Prostate gland (tissue), 2 donors: ENCODE measurements around the gene DIPK1B. TPM values are rescaled to one million over a fixed set of nuclear protein-coding genes. Genes with fewer than 3 reads are reported as not detected.

Experiments used
- DNase-seq: peaks from one replicate; pipeline ENCODE4 v3.0.0-alpha.2; 2019; ENCODE audit warnings: low spot score
- H3K27ac ChIP-seq, 2 donors: fragments of 200-600 bp; sonication (generic); 2 replicates each; pipeline ENCODE4 v1.5.1; 2017 to 2019
- H3K27me3 ChIP-seq: fragments of 200-600 bp; sonication (generic); replicated peaks from 2 replicates; pipeline ENCODE4 v1.5.1; 2019; ENCODE audit not compliant: insufficient read depth
- H3K36me3 ChIP-seq, 2 donors: fragments of 200-600 bp; sonication (generic); 1 replicate in 1 of 2; 2 replicates in 1 of 2; pipeline versions ENCODE4 v1.5.1 to v1.8.1; 2017 to 2019
- H3K4me1 ChIP-seq: fragments of 200-600 bp; sonication (generic); replicated peaks from 2 replicates; pipeline ENCODE4 v1.5.1; 2019
- H3K4me3 ChIP-seq, 2 donors: fragments of 200-600 bp; sonication (generic); 2 replicates each; pipeline ENCODE4 v1.5.1; 2017 to 2019
- H3K9me3 ChIP-seq: fragments of 200-600 bp; sonication (generic); 2 replicates; pipeline ENCODE4 v1.5.1; 2017
- CTCF ChIP-seq, 4 experiments: fragments of 200-600 bp in 2 of 4; fragments of 450-650 bp in 2 of 4; sonication (generic) in 2 of 4; IDR thresholded peaks; 1 replicate in 3 of 4; 2 replicates in 1 of 4; pipeline ENCODE4 v1.5.1; 2016 to 2019; ENCODE audit warnings: antibody characterized with exemption in 4 of 4, mild to moderate bottlenecking in 2 of 4, moderate library complexity in 2 of 4
- POLR2A ChIP-seq: fragments of 450-650 bp; IDR thresholded peaks from one replicate; pipeline ENCODE4 v1.6.1; 2016; ENCODE audit warnings: antibody characterized with exemption, mild to moderate bottlenecking
- POLR2AphosphoS5 ChIP-seq: sonication (generic); formaldehyde crosslinking; IDR thresholded peaks from one replicate; pipeline ENCODE4 v1.6.1; 2017; ENCODE audit warnings: antibody characterized with exemption
- WGBS: methylation state at CpG from one replicate; pipeline ENCODE4 v1.1.5; 2018; 5-methylcytosine and 5-hydroxymethylcytosine counted together
- intact Hi-C: fragments of 100-400 bp; cut with DNase I; formaldehyde crosslinking; loops from one replicate; pipeline ENCODE4 v1.14.2; 2022
- total RNA-seq, 2 donors: library from RNA; depleted of rRNA; stranded (reverse); fragments of >200 nt; gene quantifications; one replicate each; pipeline ENCODE4 v1.1.0, GENCODE V29; 2016

Gene DIPK1B
- total RNA-seq, 2 donors from 2014 or later: 18.9 to 27.8 TPM

- Histone ChIP-seq H3K27ac (no peak overlapping the region), H3K4me1 (no peaks in the 10 kb centered on the region), H3K27me3 (no peaks in the 10 kb centered on the region), H3K9me3 (no peaks in the 10 kb centered on the region), H3K4me3 (no peak overlapping the region), H3K36me3 (no peaks in the 10 kb centered on the region)
- intact Hi-C loops: no loop called here
- TF ChIP-seq POLR2A: no peak
- TF ChIP-seq POLR2AphosphoS5: no peak
- TF ChIP-seq CTCF (IDR thresholded peaks at IDR 0.05): no peak
- WGBS: 70% methylated on average over 22 of the region's 23 CpGs
- no peak for DNase-seq
These were observed 43.2 kb upstream of the DIPK1B start for GRCh38 chr9:136668983-136669790.

DNA sequence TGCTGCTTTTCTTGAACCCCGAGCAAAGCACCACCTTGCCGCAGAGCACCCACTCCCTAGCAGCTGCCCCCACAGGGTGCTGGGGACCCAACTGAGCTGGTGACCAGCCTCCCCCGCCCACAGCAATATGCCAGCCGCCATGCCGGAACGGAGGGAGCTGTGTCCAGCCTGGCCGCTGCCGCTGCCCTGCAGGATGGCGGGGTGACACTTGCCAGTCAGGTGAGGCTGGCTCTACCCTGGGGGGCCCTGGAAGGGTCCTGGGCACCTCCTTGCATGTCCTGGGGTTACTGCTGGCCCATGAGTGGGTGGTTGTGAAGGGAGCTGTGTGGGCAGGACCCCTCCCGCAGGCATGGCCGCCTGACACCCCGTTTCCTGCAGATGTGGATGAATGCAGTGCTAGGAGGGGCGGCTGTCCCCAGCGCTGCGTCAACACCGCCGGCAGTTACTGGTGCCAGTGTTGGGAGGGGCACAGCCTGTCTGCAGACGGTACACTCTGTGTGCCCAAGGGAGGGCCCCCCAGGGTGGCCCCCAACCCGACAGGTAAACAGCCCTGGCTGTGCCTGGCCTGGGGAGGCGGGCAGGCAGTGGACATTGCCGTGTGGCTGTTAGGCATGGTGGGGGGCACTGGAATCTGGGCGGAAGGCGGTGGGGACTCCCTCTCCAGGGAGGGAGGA lies 42.4 kb upstream of the DIPK1B start:
- H3K4me3 ChIP-seq: no peak overlapping the region
- H3K9me3 ChIP-seq: no peaks in the 10 kb centered on the region
- H3K36me3 ChIP-seq: no peaks in the 10 kb centered on the region
- intact Hi-C loops: no loop called here
- TF ChIP-seq POLR2AphosphoS5 (no peak), POLR2A (no peak), CTCF (IDR thresholded peaks at IDR 0.05) (no peak)
- H3K4me1 ChIP-seq: no peaks in the 10 kb centered on the region
- no peaks in the 10 kb centered on the region for H3K27me3 ChIP-seq
- no peak for DNase-seq
- no peak overlapping the region for H3K27ac ChIP-seq
- WGBS: 46% methylated on average over 18 of the region's 23 CpGs

DNA sequence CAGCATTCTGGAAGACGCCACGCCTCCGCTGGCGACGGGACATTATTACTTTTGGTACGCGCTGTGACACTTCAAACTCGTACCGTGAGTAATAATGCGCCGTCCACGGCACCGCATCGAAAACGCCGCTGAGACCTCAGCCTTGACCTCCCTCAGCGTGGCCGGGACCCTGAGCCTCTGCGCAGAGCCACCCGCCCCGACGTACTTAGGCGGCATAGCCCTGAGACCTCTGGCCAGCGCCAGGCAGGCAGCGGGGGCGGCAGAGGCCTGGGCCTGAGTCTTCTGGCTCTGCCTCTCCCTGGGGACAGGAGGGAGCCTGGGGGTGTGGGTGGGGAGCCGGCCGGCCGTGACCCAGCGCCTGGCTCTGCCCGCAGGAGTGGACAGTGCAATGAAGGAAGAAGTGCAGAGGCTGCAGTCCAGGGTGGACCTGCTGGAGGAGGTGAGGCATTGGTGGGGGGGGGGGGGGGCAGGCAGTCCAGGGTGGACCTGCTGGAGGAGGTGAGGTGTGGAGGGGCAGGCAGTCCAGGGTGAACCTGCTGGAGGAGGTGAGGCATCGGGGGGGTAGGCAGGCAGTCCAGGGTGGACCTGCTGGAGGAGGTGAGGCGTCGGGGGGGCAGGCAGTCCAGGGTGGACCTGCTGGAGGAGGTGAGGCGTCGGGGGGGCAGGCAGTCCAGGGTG lies 41.7 kb upstream of the DIPK1B start:
- Histone ChIP-seq H3K4me3 (no peak overlapping the region), H3K9me3 (no peaks in the 10 kb centered on the region), H3K27me3 (no peaks in the 10 kb centered on the region), H3K27ac (no peak overlapping the region), H3K4me1 (no peaks in the 10 kb centered on the region), H3K36me3 (no peaks in the 10 kb centered on the region)
- WGBS: 75% methylated on average over 36 of the region's 36 CpGs
- no peak for TF ChIP-seq POLR2A
- no peak for DNase-seq
- intact Hi-C loops: no loop called here

- intact Hi-C loops: no loop called here
- Histone ChIP-seq H3K36me3 (peaks cover 0 to 2% of the 10 kb centered on the region in 2 donors), H3K9me3 (no peaks in the 10 kb centered on the region), H3K4me1 (no peaks in the 10 kb centered on the region), H3K27ac (no peak overlapping the region), H3K27me3 (no peaks in the 10 kb centered on the region), H3K4me3 (no peak overlapping the region)
- 41% methylated on average over 12 of the region's 12 CpGs for WGBS
- TF ChIP-seq POLR2AphosphoS5: no peak
- TF ChIP-seq CTCF (IDR thresholded peaks at IDR 0.05): no peak
- no peak for TF ChIP-seq POLR2A
- DNase-seq: no peak
These were observed 41.1 kb upstream of the DIPK1B start for GRCh38 chr9:136671254-136671614.

- H3K4me3 ChIP-seq: no peak overlapping the region
- TF ChIP-seq POLR2A (no peak), POLR2AphosphoS5 (no peak), CTCF (IDR thresholded peaks at IDR 0.05) (peak in 3 of 4 experiments; percentile 48 to 73 (median 50))
- WGBS: 73% methylated on average over 14 of the region's 27 CpGs
- H3K4me1 ChIP-seq: no peaks in the 10 kb centered on the region
- no peaks in the 10 kb centered on the region for H3K27me3 ChIP-seq
- no peak for DNase-seq
- intact Hi-C loops: no loop called here
- no peaks in the 10 kb centered on the region for H3K9me3 ChIP-seq
- no peak overlapping the region for H3K27ac ChIP-seq
- H3K36me3 ChIP-seq: peaks cover 0 to 8% of the 10 kb centered on the region in 2 donors
These were observed 40.5 kb upstream of the DIPK1B start for GRCh38 chr9:136671646-136672430.
